C4-2B (cell line): ENCODE results near the gene GTSE1.

ENCODE experiments used
- H3K27ac ChIP-seq: fragments of 450-650 bp; 2 replicates; pipeline ENCODE4 v1.5.1; 2017
- ZFX ChIP-seq: fragments of 450-650 bp; IDR thresholded peaks from 2 replicates; pipeline ENCODE4 v1.6.1; 2017
- TF ChIP-seq, protein P1 (sequence below): fragments of 450-650 bp; conservative IDR thresholded peaks from 2 replicates; pipeline ENCODE4 v1.5.1; 2017; ENCODE audit warnings: mild to moderate bottlenecking

Gene GTSE1

DNA sequence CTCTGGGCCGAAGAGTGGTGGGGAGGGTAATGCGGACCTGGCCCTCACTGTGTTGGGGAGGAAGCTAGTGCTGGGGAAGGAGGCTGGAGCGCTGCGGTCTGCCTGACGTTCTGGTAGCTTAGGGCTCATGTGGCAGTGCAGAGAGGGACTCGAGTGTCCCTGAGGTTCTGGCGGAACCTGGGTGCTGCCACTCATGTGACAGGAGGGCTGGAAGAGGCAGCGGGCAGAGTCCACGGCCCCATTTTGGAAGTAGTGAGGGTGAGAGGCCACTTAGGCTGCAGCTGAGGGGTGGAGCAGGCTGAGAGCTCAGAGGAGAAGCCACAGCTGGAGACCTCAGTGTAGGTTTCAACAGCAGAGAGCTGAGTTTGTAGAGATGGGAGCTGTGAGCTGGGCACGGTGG is 22.6 kb downstream of the GTSE1 start:
- no peak overlapping the region for H3K27ac ChIP-seq
- TF ChIP-seq, protein P1, sequence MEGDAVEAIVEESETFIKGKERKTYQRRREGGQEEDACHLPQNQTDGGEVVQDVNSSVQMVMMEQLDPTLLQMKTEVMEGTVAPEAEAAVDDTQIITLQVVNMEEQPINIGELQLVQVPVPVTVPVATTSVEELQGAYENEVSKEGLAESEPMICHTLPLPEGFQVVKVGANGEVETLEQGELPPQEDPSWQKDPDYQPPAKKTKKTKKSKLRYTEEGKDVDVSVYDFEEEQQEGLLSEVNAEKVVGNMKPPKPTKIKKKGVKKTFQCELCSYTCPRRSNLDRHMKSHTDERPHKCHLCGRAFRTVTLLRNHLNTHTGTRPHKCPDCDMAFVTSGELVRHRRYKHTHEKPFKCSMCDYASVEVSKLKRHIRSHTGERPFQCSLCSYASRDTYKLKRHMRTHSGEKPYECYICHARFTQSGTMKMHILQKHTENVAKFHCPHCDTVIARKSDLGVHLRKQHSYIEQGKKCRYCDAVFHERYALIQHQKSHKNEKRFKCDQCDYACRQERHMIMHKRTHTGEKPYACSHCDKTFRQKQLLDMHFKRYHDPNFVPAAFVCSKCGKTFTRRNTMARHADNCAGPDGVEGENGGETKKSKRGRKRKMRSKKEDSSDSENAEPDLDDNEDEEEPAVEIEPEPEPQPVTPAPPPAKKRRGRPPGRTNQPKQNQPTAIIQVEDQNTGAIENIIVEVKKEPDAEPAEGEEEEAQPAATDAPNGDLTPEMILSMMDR, result no peak
- no peak for TF ChIP-seq ZFX

DNA sequence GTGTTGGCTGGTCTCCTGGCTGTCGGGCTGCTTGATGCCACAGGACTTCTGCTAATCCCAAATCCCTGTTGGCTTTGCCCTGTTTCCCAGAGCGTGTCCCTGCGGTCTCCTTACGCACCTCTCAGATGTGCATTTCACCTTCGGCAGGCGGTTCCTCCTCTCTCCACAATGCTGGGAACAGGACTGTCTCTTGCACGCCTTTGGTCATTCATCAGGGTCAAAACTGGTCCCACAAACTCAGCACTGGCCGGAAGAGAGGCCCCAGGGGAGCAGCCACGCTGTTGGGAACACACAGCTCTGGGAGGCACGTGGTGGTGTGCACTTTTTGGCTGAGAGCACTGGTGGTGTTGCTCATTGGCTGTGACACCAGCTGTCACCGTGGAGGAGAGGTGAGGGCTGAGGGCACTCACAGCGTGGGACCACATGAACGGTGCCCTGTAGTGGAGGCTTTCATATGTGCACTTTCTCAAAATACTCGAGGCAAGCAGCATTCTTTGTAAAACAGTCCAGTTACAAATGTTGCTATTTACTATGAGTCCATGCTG is 23.6 kb downstream of the GTSE1 start:
- no peak overlapping the region for H3K27ac ChIP-seq
- no peak for TF ChIP-seq ZFX
- TF ChIP-seq, protein P1, result no peak

DNA sequence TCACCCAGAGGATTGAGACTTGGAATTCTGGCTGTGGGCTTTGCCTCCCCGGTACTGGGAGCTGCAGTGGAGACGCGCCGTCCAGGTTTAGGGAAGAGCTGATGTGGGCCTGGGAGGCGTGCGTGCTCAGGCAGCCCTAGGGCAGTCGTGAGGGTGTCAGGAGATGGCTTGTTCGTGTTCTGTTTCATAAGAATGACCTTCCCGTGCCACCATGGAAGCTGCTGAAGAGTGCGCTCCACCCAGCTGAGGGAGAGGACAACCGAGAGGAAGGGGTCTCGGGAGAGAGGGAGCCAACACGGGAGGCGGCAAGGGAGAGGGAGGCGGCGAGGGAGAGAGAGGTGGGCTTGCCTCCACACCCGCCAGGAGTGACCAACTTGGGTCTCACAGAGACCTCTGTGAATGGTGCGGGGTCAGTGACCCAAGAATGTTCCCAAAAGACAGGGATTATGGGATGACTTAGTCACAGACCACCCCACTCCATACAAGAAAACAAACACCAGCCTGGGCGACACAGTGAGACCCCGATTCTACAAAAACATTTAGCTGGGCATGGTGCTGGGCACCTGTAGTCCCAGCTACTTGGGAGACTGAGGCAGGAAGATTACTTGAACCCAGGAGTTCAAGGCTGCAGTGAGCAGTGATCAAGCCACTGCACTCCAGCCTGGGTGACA is 24.2 kb downstream of the GTSE1 start:
- no peak overlapping the region for H3K27ac ChIP-seq
- TF ChIP-seq, protein P1, result no peak
- no peak for TF ChIP-seq ZFX

DNA sequence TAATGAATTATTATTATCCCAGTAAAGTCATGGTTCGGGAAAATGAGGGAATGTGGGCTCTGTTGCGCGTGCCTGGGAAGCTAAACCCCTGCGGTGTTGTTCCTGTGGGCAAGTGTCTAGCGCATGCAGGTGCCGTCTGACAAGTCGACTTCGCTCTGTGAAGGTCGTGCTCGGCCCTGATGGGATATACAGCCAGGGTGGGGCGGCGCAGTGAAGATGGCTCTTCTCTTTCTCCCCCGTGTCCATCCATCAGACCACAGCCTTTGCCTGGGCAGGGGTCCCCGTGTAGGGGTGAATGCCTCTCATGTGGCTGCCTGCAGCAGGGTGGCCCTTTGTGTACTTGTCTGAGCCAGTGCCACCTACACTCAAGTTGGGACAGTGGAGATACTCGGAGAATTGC is 26.0 kb downstream of the GTSE1 start:
- H3K27ac ChIP-seq, result no peak overlapping the region
- TF ChIP-seq ZFX, result no peak
- TF ChIP-seq, protein P1, result no peak

DNA sequence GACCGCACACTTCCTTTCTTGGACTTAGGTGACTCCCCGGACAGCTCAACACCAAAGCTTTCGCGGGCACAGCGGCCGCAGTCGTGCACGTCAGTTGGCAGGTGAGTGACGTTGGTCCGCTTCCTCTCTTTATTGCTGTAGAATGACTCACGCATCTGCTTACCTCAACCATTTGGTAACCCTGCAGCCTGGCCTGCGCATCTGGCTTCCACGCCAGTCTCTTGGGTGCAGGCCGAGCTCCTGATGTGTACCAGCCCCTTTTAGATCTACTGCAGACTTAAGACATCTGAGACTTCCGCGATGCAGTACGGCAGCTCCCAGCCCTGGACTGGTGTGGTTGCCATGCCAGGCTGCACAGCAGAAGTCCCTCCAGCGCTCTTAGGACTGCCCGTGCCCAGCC is 26.5 kb downstream of the GTSE1 start:
- H3K27ac ChIP-seq, result no peak overlapping the region
- TF ChIP-seq ZFX, result no peak
- TF ChIP-seq, protein P1, result no peak

DNA sequence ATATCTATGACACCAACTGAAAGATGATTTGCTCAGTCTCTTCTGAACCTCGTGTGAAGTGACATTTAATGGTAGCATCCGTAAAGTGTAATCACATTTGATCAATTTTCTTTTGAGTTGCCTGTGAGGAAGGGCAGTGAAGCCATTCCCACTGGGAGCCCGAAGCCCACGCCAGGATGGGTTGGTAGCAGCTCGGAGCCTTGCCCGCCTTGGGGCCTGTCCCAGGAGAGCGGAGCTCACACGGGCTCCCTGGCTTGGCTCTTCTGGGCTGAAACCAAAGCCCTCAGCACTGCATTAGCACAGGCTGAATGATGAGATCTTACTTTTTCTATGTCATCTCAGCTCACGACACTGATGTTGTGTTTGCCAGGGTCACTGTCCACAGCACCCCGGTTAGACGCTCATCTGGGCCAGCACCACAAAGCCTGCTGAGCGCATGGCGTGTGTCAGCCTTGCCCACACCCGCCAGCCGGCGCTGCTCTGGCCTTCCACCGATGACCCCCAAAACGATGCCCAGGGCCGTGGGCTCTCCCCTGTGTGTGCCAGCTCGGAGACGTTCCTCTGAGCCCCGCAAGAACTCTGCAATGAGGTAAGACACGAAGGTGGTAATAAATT is 29.5 kb downstream of the GTSE1 start:
- TF ChIP-seq ZFX, result no peak
- TF ChIP-seq, protein P1, result no peak
- H3K27ac ChIP-seq, result no peak overlapping the region

DNA sequence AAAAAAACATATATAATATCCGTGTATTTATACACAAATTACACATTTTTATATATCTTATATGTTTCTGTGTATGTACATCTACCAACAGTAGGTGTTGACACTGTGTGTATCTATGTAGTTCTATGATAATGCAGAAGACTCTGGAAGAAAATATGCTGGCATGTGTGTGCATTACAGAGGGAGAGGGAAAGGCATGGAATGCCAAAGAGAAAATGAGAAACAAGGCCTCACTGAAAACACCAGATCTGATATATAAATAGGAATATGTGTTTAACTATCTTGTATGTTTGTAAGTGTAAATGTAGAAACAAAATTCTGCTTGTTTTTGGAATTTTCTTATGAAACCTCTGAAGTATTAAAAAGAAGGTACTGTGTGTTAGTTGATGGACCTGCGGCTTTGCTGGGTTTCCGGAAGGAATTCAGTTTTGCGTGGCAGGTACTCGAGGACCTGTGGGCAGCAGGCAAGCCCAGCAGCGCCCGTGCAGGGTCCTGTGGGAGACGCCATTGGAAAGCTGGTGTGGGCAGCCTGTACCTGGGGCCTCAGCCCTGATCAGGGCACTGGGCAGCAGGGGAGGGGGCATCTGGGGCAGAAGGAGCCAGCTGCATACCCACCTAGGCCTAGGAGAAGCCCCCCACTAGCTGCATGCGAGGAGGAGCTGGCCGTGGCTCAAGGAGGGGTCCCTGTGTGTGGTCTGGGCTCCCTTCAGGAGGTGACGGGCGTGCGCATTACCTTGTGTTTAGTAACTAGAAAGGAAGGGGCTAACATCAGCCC is 31.2 kb downstream of the GTSE1 start:
- no peak overlapping the region for H3K27ac ChIP-seq
- TF ChIP-seq ZFX, result no peak
- TF ChIP-seq, protein P1, result no peak
